SU-DHL-6 (cell line): ENCODE measurements around the gene KLF11.

Experiments used
- H2AFZ ChIP-seq: fragments of 200-600 bp; sonication (generic); 2 replicates; pipeline ENCODE4 v1.6.1; 2014; ENCODE audit warnings: low read depth, mild to moderate bottlenecking, moderate library complexity, mixed read lengths, antibody characterized with exemption, low read length; ENCODE audit not compliant: severe bottlenecking
- H3F3A ChIP-seq: fragments of 200-600 bp; shearing (Covaris generic); 2 replicates; pipeline ENCODE4 v1.6.0; 2016; ENCODE audit warnings: antibody characterized with exemption, mild to moderate bottlenecking; ENCODE audit not compliant: insufficient read depth
- H3K27ac ChIP-seq: fragments of 200-600 bp; sonication (generic); 2 replicates; pipeline ENCODE4 v1.5.1; 2016; ENCODE audit warnings: low read depth, mild to moderate bottlenecking, low read length, moderate library complexity, mixed read lengths
- H3K27me3 ChIP-seq: fragments of 200-600 bp; sonication (generic), shearing (Covaris generic); 2 replicates; pipeline ENCODE4 v1.6.0; 2014; ENCODE audit warnings: mild to moderate bottlenecking, low read length
- H3K36me3 ChIP-seq: fragments of 200-600 bp; sonication (generic); 2 replicates; pipeline ENCODE4 v1.6.1; 2014; ENCODE audit warnings: mild to moderate bottlenecking, low read length, mixed read lengths
- H3K4me2 ChIP-seq: fragments of 300-600, 200-600 bp; shearing (Covaris generic), sonication (generic); 2 replicates; pipeline ENCODE4 v1.6.0; 2014; ENCODE audit warnings: low read length, low read depth, mild to moderate bottlenecking; ENCODE audit not compliant: poor library complexity, severe bottlenecking
- H3K4me3 ChIP-seq: fragments of 200-600 bp; sonication (generic); 2 replicates; pipeline ENCODE4 v1.5.1; 2014; ENCODE audit warnings: antibody characterized with exemption, low read length, mild to moderate bottlenecking, mixed read lengths; ENCODE audit not compliant: insufficient read depth, poor library complexity, severe bottlenecking
- H3K79me2 ChIP-seq: fragments of 200-600 bp; sonication (generic); 2 replicates; pipeline ENCODE4 v1.6.1; 2014; ENCODE audit warnings: mild to moderate bottlenecking, low read length, moderate library complexity; ENCODE audit not compliant: insufficient read depth
- H3K9ac ChIP-seq: fragments of 200-600 bp; sonication (generic); 2 replicates; pipeline ENCODE4 v1.7.0; 2014; ENCODE audit warnings: mild to moderate bottlenecking, low read length
- H3K9me2 ChIP-seq: fragments of 200-600 bp; sonication (generic); replicated peaks from 2 replicates; pipeline ENCODE4 v1.6.1; 2014; ENCODE audit warnings: low read length; ENCODE audit not compliant: insufficient read depth
- H3K9me3 ChIP-seq: fragments of 200-600 bp; sonication (generic); 2 replicates; pipeline ENCODE4 v1.6.1; 2014; ENCODE audit warnings: low read length, mixed read lengths; ENCODE audit not compliant: insufficient read depth
- H4K20me1 ChIP-seq: fragments of 200-600 bp; sonication (generic); 2 replicates; pipeline ENCODE4 v1.6.1; 2014; ENCODE audit warnings: low read depth, mild to moderate bottlenecking, antibody characterized with exemption, low read length, moderate library complexity, mixed read lengths
- EZH2phosphoT487 ChIP-seq: fragments of 200-600 bp; sonication (generic), shearing (Covaris generic); conservative IDR thresholded peaks from 2 replicates; pipeline ENCODE4 v1.6.1; 2018; ENCODE audit warnings: mild to moderate bottlenecking, antibody characterized with exemption, low read length, moderate library complexity, mixed read lengths
- TF ChIP-seq, protein P1 (sequence below): fragments of 200-600 bp; sonication (generic); IDR thresholded peaks from one replicate; pipeline ENCODE4 v1.5.1; 2017; ENCODE audit warnings: antibody characterized with exemption, mild to moderate bottlenecking, low read length, moderate library complexity; ENCODE audit not compliant: insufficient read depth, poor library complexity, severe bottlenecking

The KLF11 gene

DNA sequence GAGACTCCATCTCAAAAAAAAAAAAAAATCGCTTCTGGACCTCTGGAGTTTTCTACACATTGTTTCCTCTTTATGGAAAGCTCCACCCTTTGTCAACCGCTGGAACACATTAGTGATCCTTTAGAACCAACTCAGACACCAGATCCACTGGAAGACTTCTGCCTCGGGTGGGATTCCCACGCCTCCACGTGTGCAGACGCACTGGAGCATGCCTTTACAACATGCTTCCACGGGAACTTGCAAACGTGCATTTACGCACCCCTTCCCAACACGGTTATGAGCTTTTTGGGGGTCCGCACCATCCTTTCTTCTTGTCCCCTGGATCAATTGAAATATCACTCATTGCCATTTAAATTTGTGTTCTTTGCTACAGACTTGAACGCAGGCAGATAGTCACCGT lies 31.8 kb downstream of the KLF11 start:
- H3K4me3 ChIP-seq, result no peak overlapping the region
- H3K79me2 ChIP-seq, result no peaks in the 10 kb centered on the region
- no peaks in the 10 kb centered on the region for H3K9me2 ChIP-seq
- no peaks in the 10 kb centered on the region for H3K9me3 ChIP-seq
- H4K20me1 ChIP-seq, result no peaks in the 10 kb centered on the region
- no peak overlapping the region for H3K4me2 ChIP-seq
- no peaks in the 10 kb centered on the region for H3K36me3 ChIP-seq
- H3K27ac ChIP-seq, result no peak overlapping the region
- 0 out of 2 replicates have a peak, but pooled peaks cover 3% of the 10 kb centered on the region for H3F3A ChIP-seq
- no peak overlapping the region for H3K9ac ChIP-seq
- no peak overlapping the region for H2AFZ ChIP-seq
- no peaks in the 10 kb centered on the region for H3K27me3 ChIP-seq
- no peak for TF ChIP-seq EZH2phosphoT487
- TF ChIP-seq, protein P1, sequence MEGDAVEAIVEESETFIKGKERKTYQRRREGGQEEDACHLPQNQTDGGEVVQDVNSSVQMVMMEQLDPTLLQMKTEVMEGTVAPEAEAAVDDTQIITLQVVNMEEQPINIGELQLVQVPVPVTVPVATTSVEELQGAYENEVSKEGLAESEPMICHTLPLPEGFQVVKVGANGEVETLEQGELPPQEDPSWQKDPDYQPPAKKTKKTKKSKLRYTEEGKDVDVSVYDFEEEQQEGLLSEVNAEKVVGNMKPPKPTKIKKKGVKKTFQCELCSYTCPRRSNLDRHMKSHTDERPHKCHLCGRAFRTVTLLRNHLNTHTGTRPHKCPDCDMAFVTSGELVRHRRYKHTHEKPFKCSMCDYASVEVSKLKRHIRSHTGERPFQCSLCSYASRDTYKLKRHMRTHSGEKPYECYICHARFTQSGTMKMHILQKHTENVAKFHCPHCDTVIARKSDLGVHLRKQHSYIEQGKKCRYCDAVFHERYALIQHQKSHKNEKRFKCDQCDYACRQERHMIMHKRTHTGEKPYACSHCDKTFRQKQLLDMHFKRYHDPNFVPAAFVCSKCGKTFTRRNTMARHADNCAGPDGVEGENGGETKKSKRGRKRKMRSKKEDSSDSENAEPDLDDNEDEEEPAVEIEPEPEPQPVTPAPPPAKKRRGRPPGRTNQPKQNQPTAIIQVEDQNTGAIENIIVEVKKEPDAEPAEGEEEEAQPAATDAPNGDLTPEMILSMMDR, result no peak

DNA sequence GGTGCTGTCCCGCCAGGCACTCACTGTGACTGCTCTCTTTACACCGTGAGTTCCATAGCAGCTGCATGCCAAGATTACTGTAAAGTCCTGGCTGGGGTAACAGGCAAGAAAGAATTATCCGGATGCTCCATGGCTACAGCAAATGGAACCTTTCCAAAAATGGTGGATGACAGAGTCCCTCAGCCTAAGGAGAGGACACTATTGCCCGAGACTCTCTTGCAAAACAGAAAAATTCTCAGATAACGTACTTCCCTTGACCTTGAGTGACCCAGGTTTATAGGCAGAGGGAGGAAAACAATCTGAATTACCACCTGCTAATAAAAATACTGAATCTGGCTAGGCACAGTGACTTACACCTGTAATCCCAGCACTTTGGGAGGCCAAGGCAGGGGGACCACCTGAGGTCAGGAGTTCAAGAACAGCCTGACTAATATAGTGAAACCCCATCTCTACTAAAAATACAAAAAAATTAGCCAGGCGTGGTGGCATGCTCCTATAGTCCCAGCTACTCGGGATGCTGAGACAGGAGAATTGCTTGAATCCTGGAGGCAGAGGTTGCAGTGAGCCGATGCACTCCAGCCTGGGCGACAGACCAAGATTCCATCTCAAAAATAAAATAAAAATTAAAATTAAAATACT lies 32.3 kb downstream of the KLF11 start:
- Histone ChIP-seq H4K20me1 (no peaks in the 10 kb centered on the region), H3K4me2 (no peak overlapping the region), H3K9me3 (no peaks in the 10 kb centered on the region), H3K4me3 (no peak overlapping the region), H3K9me2 (no peaks in the 10 kb centered on the region), H3K79me2 (no peaks in the 10 kb centered on the region), H3K36me3 (no peaks in the 10 kb centered on the region), H3F3A (0 out of 2 replicates have a peak, but pooled peaks cover 3% of the 10 kb centered on the region), H3K27me3 (no peaks in the 10 kb centered on the region), H2AFZ (no peak overlapping the region), H3K9ac (no peak overlapping the region), H3K27ac (no peak overlapping the region)
- TF ChIP-seq, protein P1, result no peak
- TF ChIP-seq EZH2phosphoT487, result no peak

DNA sequence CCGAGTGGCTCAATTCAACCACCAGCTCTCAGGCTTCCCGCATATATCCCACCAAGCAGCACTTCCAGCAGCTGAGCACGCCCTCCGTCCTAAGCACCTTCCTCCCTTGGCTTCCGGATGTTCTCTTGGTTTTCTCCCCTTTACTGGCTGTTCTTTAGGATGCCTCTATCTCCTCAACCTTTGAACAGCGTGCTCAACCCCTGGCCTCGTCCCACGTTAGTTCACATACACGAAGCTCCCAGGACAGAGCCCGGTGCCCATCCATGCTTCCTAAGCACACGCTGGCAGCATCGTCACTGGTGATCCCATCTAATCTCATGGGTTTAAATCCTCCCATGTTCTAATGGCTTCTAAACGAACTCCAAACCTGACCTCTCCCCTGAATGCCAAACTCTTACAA lies 33.2 kb downstream of the KLF11 start:
- Histone ChIP-seq H3K4me3 (no peak overlapping the region), H3K4me2 (no peak overlapping the region), H3K79me2 (no peaks in the 10 kb centered on the region), H3K27me3 (no peaks in the 10 kb centered on the region), H3K27ac (no peak overlapping the region), H4K20me1 (no peaks in the 10 kb centered on the region), H3K9ac (no peak overlapping the region), H3F3A (peaks cover 10% of the 10 kb centered on the region; the same call in 1 of the 2 replicates), H3K9me3 (no peaks in the 10 kb centered on the region), H3K36me3 (no peaks in the 10 kb centered on the region), H2AFZ (no peak overlapping the region), H3K9me2 (no peaks in the 10 kb centered on the region)
- TF ChIP-seq, protein P1, result no peak
- TF ChIP-seq EZH2phosphoT487, result no peak
